Measurements from ENCODE around the gene OGFOD3.
A peak's percentile ranks its signal among the peaks of the same experiment; 100 is the strongest.

OGFOD3 gene

GRCh38 chr17:82457073-82457928 is 38.9 kb upstream of the OGFOD3 start:
- TF ChIP-seq USF1 (IDR thresholded peaks at IDR 0.05) (no peak), TEAD4 (IDR thresholded peaks at IDR 0.05) (no peak), NFIC (IDR thresholded peaks at IDR 0.05) (no peak), YY1 (IDR thresholded peaks at IDR 0.05; ENCODE audit: low read depth) (no peak), ZBTB7A (IDR thresholded peaks at IDR 0.05; ENCODE audit: low read depth) (no peak), RAD21 (IDR thresholded peaks at IDR 0.05; ENCODE audit: low read depth) (no peak), CEBPB (IDR thresholded peaks at IDR 0.05) (no peak), FOXM1 (IDR thresholded peaks at IDR 0.05; ENCODE audit: borderline replicate concordance, low read depth) (no peak), MAX (IDR thresholded peaks at IDR 0.05) (no peak), CREB1 (IDR thresholded peaks at IDR 0.05; ENCODE audit: low read depth) (no peak), TCF12 (IDR thresholded peaks at IDR 0.05; ENCODE audit: low read depth) (no peak), TAF1 (IDR thresholded peaks at IDR 0.05; ENCODE audit: low read depth) (no peak), EP300 (IDR thresholded peaks at IDR 0.05; ENCODE audit: borderline replicate concordance) (no peak), EGR1 (IDR thresholded peaks at IDR 0.05) (no peak), REST (IDR thresholded peaks at IDR 0.05; ENCODE audit: low read depth) (no peak)

GRCh38 chr17:82452162-82452561 is 33.8 kb upstream of the OGFOD3 start:
- TF ChIP-seq CREB1 (IDR thresholded peaks at IDR 0.05; ENCODE audit: low read depth) (no peak), CEBPB (IDR thresholded peaks at IDR 0.05) (no peak), FOXM1 (IDR thresholded peaks at IDR 0.05; ENCODE audit: borderline replicate concordance, low read depth) (no peak), ZBTB7A (IDR thresholded peaks at IDR 0.05; ENCODE audit: low read depth) (no peak), YY1 (IDR thresholded peaks at IDR 0.05; ENCODE audit: low read depth) (no peak), TEAD4 (IDR thresholded peaks at IDR 0.05) (no peak)

- TF ChIP-seq TEAD4 (IDR thresholded peaks at IDR 0.05) (0 out of 2 replicates have a peak, but pooled peaks have one; percentile 10), EGR1 (IDR thresholded peaks at IDR 0.05) (peak; percentile 70), FOXM1 (IDR thresholded peaks at IDR 0.05; ENCODE audit: borderline replicate concordance, low read depth) (no peak), NFIC (IDR thresholded peaks at IDR 0.05) (0 out of 2 replicates have a peak, but pooled peaks have one; percentile 41), MAX (IDR thresholded peaks at IDR 0.05) (no peak; the same call in none of the 2 replicates), RAD21 (IDR thresholded peaks at IDR 0.05; ENCODE audit: low read depth) (no peak; the same call in 1 of the 2 replicates), TAF1 (IDR thresholded peaks at IDR 0.05; ENCODE audit: low read depth) (peak; percentile 36; the same call in 1 of the 2 replicates), YY1 (IDR thresholded peaks at IDR 0.05; ENCODE audit: low read depth) (peak; percentile 27; the same call in 1 of the 2 replicates), ZBTB7A (IDR thresholded peaks at IDR 0.05; ENCODE audit: low read depth) (peak; percentile 69; the same call in 1 of the 2 replicates), REST (IDR thresholded peaks at IDR 0.05; ENCODE audit: low read depth) (0 out of 2 replicates have a peak, but pooled peaks have one; percentile 3), EP300 (IDR thresholded peaks at IDR 0.05; ENCODE audit: borderline replicate concordance) (no peak; the same call in 1 of the 2 replicates), TCF12 (IDR thresholded peaks at IDR 0.05; ENCODE audit: low read depth) (no peak), USF1 (IDR thresholded peaks at IDR 0.05) (no peak), CEBPB (IDR thresholded peaks at IDR 0.05) (no peak), CREB1 (IDR thresholded peaks at IDR 0.05; ENCODE audit: low read depth) (no peak)
These were observed 32.1 kb upstream of the OGFOD3 start, which contains the start of gene CYBC1 for GRCh38 chr17:82450357-82451106. Gene CYBC1, minus strand, starts transcription at chr17:82450752. Its CDS starts 1,498 bp downstream, at chr17:82449254.

GRCh38 chr17:82449883-82450356 is 31.5 kb upstream of the OGFOD3 start:
- no peak for TF ChIP-seq MAX (IDR thresholded peaks at IDR 0.05)
- TF ChIP-seq CEBPB (IDR thresholded peaks at IDR 0.05): no peak
- no peak for TF ChIP-seq EP300 (IDR thresholded peaks at IDR 0.05; ENCODE audit: borderline replicate concordance)
- TF ChIP-seq FOXM1 (IDR thresholded peaks at IDR 0.05; ENCODE audit: borderline replicate concordance, low read depth): no peak
- no peak for TF ChIP-seq CREB1 (IDR thresholded peaks at IDR 0.05; ENCODE audit: low read depth)
- no peak for TF ChIP-seq TAF1 (IDR thresholded peaks at IDR 0.05; ENCODE audit: low read depth)
- TF ChIP-seq EGR1 (IDR thresholded peaks at IDR 0.05): no peak

Measured in Ishikawa (cell line).